ENCODE results near the gene POP7. TPM values are rescaled to one million over a fixed set of nuclear protein-coding genes. Genes with fewer than 3 reads are reported as not detected.
"Not testable (repeated sequence)": the region's sequence is repeated elsewhere in the genome, so short reads cannot be mapped to it uniquely, and the experiment has no call there.

POP7 gene
- total RNA-seq = 10 to 100 TPM; 23.2 to 29.0 TPM
- long read RNA-seq, partial matches to known transcripts = 0 of 4 reads
- long read RNA-seq, other reads (novel, unspliced or antisense) = 0 of 4 reads

- intact Hi-C loops (cut with DNase I) = loop anchor here in 1 of 2 donors (5.0 kb wide), 1 partner anchor 146 kb away; the partner anchor contains the start of gene SLC12A9
- peak; percentile 100 for DNase-seq
- ATAC-seq = peak; percentile 98 to 99
Measured at GRCh38 chr7:100705753-100706671, at the start of gene POP7. POP7 (plus strand) TSS chr7:100706121; CDS start chr7:100706831, 710 bp downstream.

- DNase-seq; intact Hi-C loops (cut with DNase I); ATAC-seq: not testable (repeated sequence)
Measured at GRCh38 chr7:100662194-100662776, 43.6 kb upstream of the POP7 start.

- intact Hi-C loops (cut with DNase I) = no loop called here
- no peak for DNase-seq
- ATAC-seq = no peak
Measured at GRCh38 chr7:100665168-100665726, 40.7 kb upstream of the POP7 start.

- DNase-seq (no peak), ATAC-seq (no peak)
- intact Hi-C loops (cut with DNase I) = no loop called here
Measured at GRCh38 chr7:100667331-100668068, 38.4 kb upstream of the POP7 start.

- no peak for DNase-seq
- no peak for ATAC-seq
- intact Hi-C loops (cut with DNase I) = no loop called here
Measured at GRCh38 chr7:100668069-100668449, 37.9 kb upstream of the POP7 start.

- DNase-seq; ATAC-seq; intact Hi-C loops (cut with DNase I): not testable (repeated sequence)
Measured at GRCh38 chr7:100669106-100669505, 36.8 kb upstream of the POP7 start.

GRCh38 chr7:100670074-100670473 is 35.8 kb upstream of the POP7 start:
- no peak for ATAC-seq

GRCh38 chr7:100671353-100672327 is 34.3 kb upstream of the POP7 start:
- no peak for ATAC-seq
- intact Hi-C loops (cut with DNase I) = no loop called here
- DNase-seq = no peak

More at GRCh38 chr7:100670074-100670473, 35.8 kb upstream of the POP7 start:
- intact Hi-C loops (cut with DNase I) = no loop called here
- DNase-seq = no peak

GRCh38 chr7:100673302-100673941 is 32.5 kb upstream of the POP7 start, which contains the start of gene GNB2:
GNB2 (plus strand) TSS chr7:100673740; CDS start chr7:100676266, 2,526 bp downstream.
- peak; percentile 99 for DNase-seq
- ATAC-seq = peak; percentile 87 to 89
- intact Hi-C loops (cut with DNase I) = no loop called here

- DNase-seq = peak; percentile 58
- peak in 1 of 2 donors; percentile 2 for ATAC-seq
- intact Hi-C loops (cut with DNase I) = no loop called here
Measured at GRCh38 chr7:100673942-100674410, 31.9 kb upstream of the POP7 start.

GRCh38 chr7:100674411-100675104 is 31.4 kb upstream of the POP7 start:
- DNase-seq (peak; percentile 41), ATAC-seq (peak in 1 of 2 donors; percentile 1)
- intact Hi-C loops (cut with DNase I) = loop anchor here in 1 of 2 donors (5.0 kb wide), 1 partner anchor 62 kb away; the partner anchor contains the start of gene MOSPD3

GRCh38 chr7:100675105-100675451 is 30.8 kb upstream of the POP7 start:
- DNase-seq (peak; percentile 34), ATAC-seq (peak in 1 of 2 donors; percentile 0)
- intact Hi-C loops (cut with DNase I) = loop anchor here in 1 of 2 donors (5.0 kb wide), 1 partner anchor 63 kb away; the partner anchor contains the start of gene MOSPD3

GRCh38 chr7:100675581-100676350 is 30.2 kb upstream of the POP7 start:
- ATAC-seq = peak; percentile 20 to 37
- intact Hi-C loops (cut with DNase I) = loop anchor here in 1 of 2 donors (5.0 kb wide), 1 partner anchor 63 kb away; the partner anchor contains the start of gene MOSPD3

GRCh38 chr7:100676501-100677306 is 29.2 kb upstream of the POP7 start:
- peak; percentile 27 for DNase-seq
- intact Hi-C loops (cut with DNase I) = loop anchor here in 1 of 2 donors (5.0 kb wide), 1 partner anchor 64 kb away; the partner anchor contains the start of gene MOSPD3
- ATAC-seq = no peak

More at GRCh38 chr7:100675581-100676350, 30.2 kb upstream of the POP7 start:
- peak; percentile 88 for DNase-seq

All from left cardiac atrium (tissue), 4 donors.